GM18511 (cell line): Measurements from ENCODE around the gene SIPA1.
"Not testable (repeated sequence)": the region's sequence is repeated elsewhere in the genome, so short reads cannot be mapped to it uniquely, and the experiment has no call there.

Experiments
- ATAC-seq: cut with Tn5 transposase; IDR thresholded peaks from one replicate; pipeline ENCODE4 v1.9.1; 2021; ENCODE audit warnings: mild to moderate bottlenecking, moderate library complexity; ENCODE audit not compliant: unreplicated experiment

The SIPA1 gene

GRCh38 chr11:65655570-65656332, 17.9 kb downstream of the SIPA1 start:
- no peak for ATAC-seq

- ATAC-seq: no peak
These were observed 19.5 kb downstream of the SIPA1 start for GRCh38 chr11:65657426-65657825.

- no peak for ATAC-seq
These were observed 20.5 kb downstream of the SIPA1 start for GRCh38 chr11:65658174-65659021.

DNA sequence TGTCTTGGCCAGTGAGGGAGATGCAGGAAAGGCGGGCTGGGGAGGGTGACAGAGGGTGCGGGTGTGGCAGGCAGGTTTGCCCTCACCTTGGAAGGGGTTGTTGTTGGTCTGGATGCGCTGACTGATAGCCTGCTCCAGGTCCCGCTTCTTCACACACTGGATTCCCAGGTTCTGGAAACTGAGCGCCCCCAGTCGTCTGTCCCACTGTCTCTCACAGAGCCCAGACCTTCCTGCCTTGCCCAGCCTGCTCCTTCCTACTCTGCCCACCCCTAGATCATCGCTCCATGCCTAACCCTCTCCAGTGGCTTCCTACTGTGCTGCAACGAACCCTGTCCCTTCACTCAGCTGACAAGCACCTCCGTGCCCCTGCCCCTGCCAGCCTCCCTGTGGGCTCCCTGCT, 22.1 kb downstream of the SIPA1 start:
- ATAC-seq: no peak

GRCh38 chr11:65660908-65661307, 23.0 kb downstream of the SIPA1 start:
- ATAC-seq: not testable (repeated sequence)

- ATAC-seq: no peak
These were observed 23.8 kb downstream of the SIPA1 start for GRCh38 chr11:65661599-65662246.

GRCh38 chr11:65662247-65662798, 24.4 kb downstream of the SIPA1 start:
- ATAC-seq: peak; percentile 17

GRCh38 chr11:65662799-65663638, 25.1 kb downstream of the SIPA1 start, which contains the start of gene RELA:
TSS of gene RELA (minus strand) at chr11:65662916. CDS start at chr11:65662832, 84 bp downstream.
- peak; percentile 83 for ATAC-seq

DNA sequence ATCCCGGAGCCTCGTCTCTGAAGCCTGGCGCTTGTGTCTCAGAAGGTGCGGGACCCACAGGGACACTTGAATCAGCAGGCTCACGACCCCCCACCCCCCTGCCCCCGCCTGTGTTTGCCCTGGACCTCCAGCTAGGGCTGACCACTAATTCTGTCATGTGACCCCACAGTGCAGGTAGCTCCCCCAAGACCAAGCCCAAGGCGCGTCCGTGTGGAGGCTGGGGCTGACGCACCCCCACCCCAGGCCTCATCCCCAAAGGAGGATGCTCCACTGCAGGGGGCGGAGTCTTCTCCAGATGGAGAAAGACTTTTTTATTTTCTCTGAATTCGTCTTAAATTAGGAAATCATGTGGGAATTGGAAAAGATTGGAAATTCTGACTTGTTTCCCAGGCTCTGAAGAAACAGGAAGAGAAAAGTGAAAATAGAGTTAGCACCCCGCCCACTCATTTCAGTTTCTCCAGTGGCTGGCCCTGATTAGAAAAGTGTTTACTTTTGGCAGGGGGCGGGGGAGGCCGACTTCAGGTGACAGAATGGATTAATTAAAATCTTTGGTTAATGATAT, 25.8 kb downstream of the SIPA1 start:
- ATAC-seq: peak; percentile 36

GRCh38 chr11:65672180-65672860, 34.4 kb downstream of the SIPA1 start:
- ATAC-seq: no peak

- ATAC-seq: no peak
These were observed 35.1 kb downstream of the SIPA1 start for GRCh38 chr11:65672982-65673381.

DNA sequence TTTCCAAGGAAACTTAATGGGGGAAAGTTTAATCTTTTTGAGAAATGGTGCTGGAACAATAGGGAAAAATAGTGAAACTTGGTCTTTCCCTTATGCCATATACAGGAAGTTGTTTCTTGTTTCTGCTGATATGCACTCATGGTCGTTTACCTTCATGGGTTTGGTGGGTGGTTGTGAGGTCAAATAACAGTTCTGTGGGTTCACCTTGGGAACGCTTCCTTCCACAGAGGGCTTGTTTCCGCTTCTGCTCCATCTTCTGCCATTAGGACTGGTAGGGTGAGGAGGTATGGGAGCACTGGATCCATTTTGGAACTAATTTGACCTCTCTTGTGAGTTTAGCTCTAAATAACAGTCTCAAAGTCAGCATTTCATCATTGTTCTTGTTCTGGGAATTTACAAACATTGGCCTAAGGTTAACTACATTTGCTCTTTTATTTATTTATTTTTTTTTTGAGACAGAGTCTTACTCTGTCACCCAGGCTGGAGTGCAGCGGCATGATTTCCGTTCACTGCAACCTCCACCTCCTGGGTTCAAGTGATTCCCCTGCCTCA, 42.4 kb downstream of the SIPA1 start:
- no peak for ATAC-seq

- ATAC-seq: not testable (repeated sequence)
These were observed 45.6 kb downstream of the SIPA1 start for GRCh38 chr11:65683480-65683879.

GRCh38 chr11:65685981-65686380, 48.1 kb downstream of the SIPA1 start:
- ATAC-seq: no peak

DNA sequence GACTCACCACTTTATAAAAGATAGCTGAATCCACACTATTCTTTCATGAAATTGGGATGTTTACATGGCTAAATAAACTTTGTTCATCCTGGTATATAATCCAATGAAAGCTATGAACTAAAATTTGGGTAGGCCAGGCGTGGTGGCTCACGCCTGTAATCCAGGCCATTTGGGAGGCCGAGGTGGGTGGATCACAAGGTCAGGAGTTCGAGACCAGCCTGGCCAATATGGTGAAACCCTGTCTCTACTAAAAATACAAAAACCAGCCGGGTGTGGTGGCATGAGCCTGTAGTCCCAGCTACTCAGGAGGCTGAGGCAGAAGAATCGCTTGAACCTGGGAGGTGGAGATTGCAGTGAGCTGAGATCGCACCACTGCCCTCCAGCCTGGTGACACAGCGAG, 53.9 kb downstream of the SIPA1 start:
- not testable (repeated sequence) for ATAC-seq

- no peak for ATAC-seq
These were observed 54.5 kb downstream of the SIPA1 start for GRCh38 chr11:65692367-65692766.

GRCh38 chr11:65695459-65696241, 57.7 kb downstream of the SIPA1 start:
- ATAC-seq: no peak
